CD4-positive, alpha-beta T cell (primary cell): Measurements from ENCODE around the gene SP7. TPM values are rescaled to one million over a fixed set of nuclear protein-coding genes. Genes with fewer than 3 reads are reported as not detected.
"Not testable (repeated sequence)": the region's sequence is repeated elsewhere in the genome, so short reads cannot be mapped to it uniquely, and the experiment has no call there.

Experiments
- ATAC-seq: fragments of 200-7000 bp; cut with Tn5 transposase; one replicate; pipeline ENCODE4 v1.10.0; 2022; ENCODE audit warnings: mild to moderate bottlenecking; ENCODE audit not compliant: poor library complexity
- CTCF ChIA-PET: fragments of 350-600 bp; sonication (Branson Sonifier 250); formaldehyde crosslinking; loops from one replicate; lab custom pipeline; 2021; ENCODE audit warnings: antibody characterized with exemption, inconsistent platforms; lab: Charles Lee
- POLR2A ChIA-PET: fragments of 350-600 bp; sonication (Branson Sonifier 250); formaldehyde crosslinking; loops from one replicate; lab custom pipeline; 2021; ENCODE audit warnings: antibody characterized with exemption, inconsistent platforms; lab: Charles Lee
- DNase-seq, 14 experiments: peaks; one replicate each; pipeline ENCODE4 v3.0.0-alpha.2; 2013 to 2020; ENCODE audit warnings: mixed read lengths in 2 of 14
- H3K27ac ChIP-seq, 2 donors: one replicate each; pipeline versions ENCODE4 v1.5.1 to v1.7.0; 2013; ENCODE audit warnings: low read length in 2 of 2, low read depth in 1 of 2, mild to moderate bottlenecking in 1 of 2
- H3K27me3 ChIP-seq, 2 experiments: 1 replicate in 1 of 2; 2 replicates in 1 of 2; pipeline versions ENCODE4 v1.6.1 to v1.7.0; 2013; ENCODE audit warnings: low read length in 2 of 2, control low read depth in 1 of 2, mild to moderate bottlenecking in 1 of 2, moderate library complexity in 1 of 2; ENCODE audit not compliant: insufficient read depth in 2 of 2, control insufficient read depth in 1 of 2
- H3K36me3 ChIP-seq: one replicate; pipeline ENCODE4 v1.6.1; 2013; ENCODE audit warnings: low read length, control low read depth; ENCODE audit not compliant: insufficient read depth
- H3K4me1 ChIP-seq: one replicate; pipeline ENCODE4 v1.6.1; 2013; ENCODE audit warnings: low read length, control low read depth; ENCODE audit not compliant: insufficient read depth
- H3K4me3 ChIP-seq: one replicate; pipeline ENCODE4 v1.5.1; 2013; ENCODE audit warnings: mild to moderate bottlenecking, low read length, moderate library complexity
- H3K9me3 ChIP-seq, 2 experiments: 1 replicate in 1 of 2; 2 replicates in 1 of 2; pipeline versions ENCODE4 v1.6.1 to v1.7.0; 2013; ENCODE audit warnings: low read length in 2 of 2, mild to moderate bottlenecking in 2 of 2, control low read depth in 1 of 2, moderate library complexity in 1 of 2; ENCODE audit not compliant: control insufficient read depth in 1 of 2, insufficient read depth in 1 of 2
- H3K27ac Mint-ChIP-seq: one replicate; pipeline ENCODE4 v1.8.0; 2020; ENCODE audit warnings: mixed read lengths
- H3K27me3 Mint-ChIP-seq: one replicate; pipeline ENCODE4 v1.8.0; 2021; ENCODE audit warnings: mixed read lengths
- H3K36me3 Mint-ChIP-seq: one replicate; pipeline ENCODE4 v1.8.0; 2021; ENCODE audit warnings: low read depth, mixed read lengths
- H3K4me1 Mint-ChIP-seq: one replicate; pipeline ENCODE4 v1.8.0; 2021; ENCODE audit warnings: low read depth, mixed read lengths
- H3K4me3 Mint-ChIP-seq: one replicate; pipeline ENCODE4 v1.8.0; 2020; ENCODE audit warnings: mild to moderate bottlenecking, mixed read lengths
- H3K9me3 Mint-ChIP-seq: one replicate; pipeline ENCODE4 v1.8.0; 2020; ENCODE audit warnings: mixed read lengths
- CTCF ChIP-seq: fragments of 200-600 bp; IDR thresholded peaks from one replicate; pipeline ENCODE4 v1.8.0; 2022; ENCODE audit warnings: antibody characterized with exemption, mild to moderate bottlenecking
- intact Hi-C, 2 experiments: fragments of 100-400 bp; cut with DNase I in 1 of 2; cut with micrococcal nuclease in 1 of 2; formaldehyde crosslinking; loops; one replicate each; pipeline versions ENCODE4 v1.15.1 to v1.9.0; 2023 to 2025; cut with DNase I, micrococcal nuclease
- total RNA-seq, 174 experiments: library from RNA in 2 of 174; stranded (reverse) in 2 of 174; gene quantifications; one replicate each; pipeline ENCODE4 v1.2.3 and lab custom pipeline; 2021 to 2026

Gene SP7
- total RNA-seq, 2 experiments from 2014 or later, result 0.14 TPM; not detected in 1

DNA sequence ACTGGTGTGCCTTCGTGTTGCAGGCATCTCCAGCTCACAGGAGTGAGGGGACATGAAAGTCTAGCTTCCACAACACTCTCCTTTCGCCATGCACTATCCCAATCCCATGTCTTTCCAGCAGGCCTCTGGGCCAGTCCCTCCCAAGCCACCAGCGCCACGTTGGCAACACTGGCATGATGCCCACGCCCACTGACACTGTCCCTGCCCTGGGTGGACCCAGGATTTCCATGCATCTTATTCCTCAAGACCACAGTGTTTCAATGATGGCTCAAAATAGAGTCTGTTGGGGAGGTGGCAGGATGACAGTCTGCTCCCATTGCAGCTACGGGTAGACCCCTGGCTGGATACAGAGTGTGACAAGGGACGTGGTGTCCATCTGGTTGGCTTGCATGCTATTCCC, 2.3 kb downstream of the SP7 start:
- ChIA-PET POLR2A (no interaction called here), CTCF (interaction anchor here (0.9 kb wide), 1 partner anchor 12 kb away, joined by 3 read pairs; no protein-coding TSS in a partner anchor)
- TF ChIP-seq CTCF, result no peak
- DNase-seq (no peak), ATAC-seq (no peak)
- H3K9me3 ChIP-seq, result no peaks in the 10 kb centered on the region
- H3K27ac Mint-ChIP-seq, result no peak overlapping the region
- no peaks in the 10 kb centered on the region for H3K36me3 ChIP-seq
- H3K4me3 Mint-ChIP-seq, result no peak overlapping the region
- peaks cover 4% of the 10 kb centered on the region for H3K4me1 Mint-ChIP-seq
- peaks cover 30 to 44% of the 10 kb centered on the region in 2 experiments for H3K27me3 ChIP-seq
- no peaks in the 10 kb centered on the region for H3K9me3 Mint-ChIP-seq
- no peak overlapping the region for H3K27ac ChIP-seq
- peaks cover 45% of the 10 kb centered on the region for H3K27me3 Mint-ChIP-seq
- H3K4me3 ChIP-seq, result no peak overlapping the region
- H3K36me3 Mint-ChIP-seq, result no peaks in the 10 kb centered on the region
- intact Hi-C loops, result no loop called here
- peaks cover 4% of the 10 kb centered on the region for H3K4me1 ChIP-seq

DNA sequence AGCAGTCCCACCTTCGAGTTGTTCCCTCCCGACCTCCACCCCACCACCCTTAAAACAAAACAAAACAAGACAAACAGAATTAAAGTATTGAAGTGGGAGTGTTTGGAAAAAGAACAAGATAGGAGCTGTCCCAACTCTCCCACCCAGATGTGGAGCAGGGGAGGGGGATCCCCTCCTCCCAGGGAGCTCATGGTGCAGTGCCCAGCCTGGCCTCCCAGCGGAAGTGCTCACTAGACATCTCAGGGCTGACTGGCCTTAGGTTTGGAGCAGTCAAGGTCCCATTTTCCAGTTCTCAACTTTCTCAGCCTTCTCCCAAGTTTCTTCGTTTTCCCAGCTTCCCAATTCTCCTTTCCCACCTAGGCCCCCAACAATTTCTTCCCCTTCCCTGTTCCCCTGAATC, 2.9 kb downstream of the SP7 start:
- H3K36me3 ChIP-seq, result no peaks in the 10 kb centered on the region
- DNase-seq (no peak), ATAC-seq (no peak)
- Mint-ChIP-seq H3K27me3 (peaks cover 42% of the 10 kb centered on the region), H3K4me1 (peaks cover 4% of the 10 kb centered on the region), H3K27ac (no peak overlapping the region), H3K4me3 (no peak overlapping the region), H3K36me3 (no peaks in the 10 kb centered on the region), H3K9me3 (no peaks in the 10 kb centered on the region)
- no peaks in the 10 kb centered on the region for H3K9me3 ChIP-seq
- TF ChIP-seq CTCF, result no peak
- H3K27me3 ChIP-seq, result peaks cover 25 to 38% of the 10 kb centered on the region in 2 experiments
- POLR2A ChIA-PET, result no interaction called here
- intact Hi-C loops, result no loop called here
- H3K4me3 ChIP-seq, result no peak overlapping the region
- H3K27ac ChIP-seq, result no peak overlapping the region
- CTCF ChIA-PET, result interaction anchor here (0.9 kb wide), 1 partner anchor 12 kb away, joined by 3 read pairs; no protein-coding TSS in a partner anchor
- H3K4me1 ChIP-seq, result peaks cover 4% of the 10 kb centered on the region

GRCh38 chr12:53332744-53333143, 3.4 kb downstream of the SP7 start:
- Mint-ChIP-seq H3K27ac (no peak overlapping the region), H3K4me1 (peaks cover 4% of the 10 kb centered on the region), H3K36me3 (no peaks in the 10 kb centered on the region), H3K27me3 (peaks cover 37% of the 10 kb centered on the region), H3K9me3 (no peaks in the 10 kb centered on the region), H3K4me3 (no peak overlapping the region)
- ChIA-PET CTCF (interaction anchor here (0.9 kb wide), 1 partner anchor 13 kb away, joined by 3 read pairs; no protein-coding TSS in a partner anchor), POLR2A (no interaction called here)
- no peak overlapping the region for H3K27ac ChIP-seq
- H3K36me3 ChIP-seq, result no peaks in the 10 kb centered on the region
- DNase-seq (no peak), ATAC-seq (no peak)
- intact Hi-C loops, result no loop called here
- no peak for TF ChIP-seq CTCF
- no peaks in the 10 kb centered on the region for H3K9me3 ChIP-seq
- peaks cover 4% of the 10 kb centered on the region for H3K4me1 ChIP-seq
- H3K4me3 ChIP-seq, result no peak overlapping the region
- peaks cover 22 to 33% of the 10 kb centered on the region in 2 experiments for H3K27me3 ChIP-seq

GRCh38 chr12:53332339-53332738, 3.8 kb downstream of the SP7 start:
- intact Hi-C loops, H3K36me3 Mint-ChIP-seq, H3K4me1 Mint-ChIP-seq, H3K9me3 Mint-ChIP-seq, CTCF ChIA-PET, DNase-seq, H3K27ac ChIP-seq, H3K4me1 ChIP-seq, H3K4me3 Mint-ChIP-seq, H3K27ac Mint-ChIP-seq, H3K4me3 ChIP-seq, H3K9me3 ChIP-seq, H3K36me3 ChIP-seq, ATAC-seq: not testable (repeated sequence)
- peaks cover 20 to 29% of the 10 kb centered on the region in 2 experiments for H3K27me3 ChIP-seq
- POLR2A ChIA-PET, result interaction anchor here (0.6 kb wide), 1 partner anchor 28 kb away, joined by 4 read pairs; no protein-coding TSS in a partner anchor
- H3K27me3 Mint-ChIP-seq, result peaks cover 33% of the 10 kb centered on the region
